CD14-positive monocyte (primary cell): ENCODE results near the gene MAB21L1. TPM values are rescaled to one million over a fixed set of nuclear protein-coding genes. Genes with fewer than 3 reads are reported as not detected.

Source experiments
- DNase-seq, 3 donors: peaks; one replicate each; pipeline ENCODE4 v3.0.0-alpha.2; 2011 to 2022
- H2AFZ ChIP-seq: 2 replicates; pipeline ENCODE4 v1.6.0; 2012; ENCODE audit warnings: mild to moderate bottlenecking, low read depth, low read length, inconsistent platforms; ENCODE audit not compliant: insufficient read depth, poor library complexity, severe bottlenecking
- H3K27ac ChIP-seq, 2 donors: 1 replicate in 1 of 2; 2 replicates in 1 of 2; pipeline ENCODE4 v1.5.1; 2012 to 2013; ENCODE audit warnings: low read length in 2 of 2, control low read depth in 1 of 2, inconsistent platforms in 1 of 2, low read depth in 1 of 2, mild to moderate bottlenecking in 1 of 2
- H3K27me3 ChIP-seq, 2 donors: one replicate each; pipeline versions ENCODE4 v1.6.0 to v1.6.1; 2011 to 2013; ENCODE audit warnings: low read length in 2 of 2; ENCODE audit not compliant: control insufficient read depth in 2 of 2, insufficient read depth in 2 of 2
- H3K36me3 ChIP-seq, 2 donors: replicated peaks in 1 of 2; 1 replicate in 1 of 2; 2 replicates in 1 of 2; pipeline versions ENCODE4 v1.5.1 to v1.6.1; 2012 to 2013; ENCODE audit warnings: low read length in 2 of 2, control low read depth in 1 of 2, inconsistent platforms in 1 of 2, mild to moderate bottlenecking in 1 of 2; ENCODE audit not compliant: insufficient read depth in 2 of 2, control insufficient read depth in 1 of 2
- H3K4me1 ChIP-seq, 2 donors: 1 replicate in 1 of 2; 2 replicates in 1 of 2; pipeline versions ENCODE4 v1.5.1 to v1.6.1; 2012 to 2013; ENCODE audit warnings: low read length in 2 of 2, control low read depth in 1 of 2, inconsistent platforms in 1 of 2, mild to moderate bottlenecking in 1 of 2, moderate library complexity in 1 of 2; ENCODE audit not compliant: insufficient read depth in 2 of 2, control insufficient read depth in 1 of 2
- H3K4me2 ChIP-seq: replicated peaks from 2 replicates; pipeline ENCODE3; 2012; ENCODE audit warnings: low read length, moderate library complexity, mild to moderate bottlenecking; ENCODE audit not compliant: poor library complexity, severe bottlenecking; ENCODE audit errors: extremely low read depth
- H3K4me3 ChIP-seq, 3 experiments: fragments of 200-600 bp in 1 of 3; sonication (generic) in 1 of 3; replicated peaks in 1 of 3; 1 replicate in 2 of 3; 2 replicates in 1 of 3; pipeline ENCODE4 v1.5.1; 2011 to 2013; ENCODE audit warnings: low read length in 3 of 3, mild to moderate bottlenecking in 3 of 3, control low read depth in 2 of 3, low read depth in 2 of 3, inconsistent platforms in 1 of 3, moderate library complexity in 1 of 3
- H3K79me2 ChIP-seq: 2 replicates; pipeline ENCODE4 v1.6.0; 2012; ENCODE audit warnings: mild to moderate bottlenecking, control low read depth, inconsistent platforms, low read length, moderate library complexity; ENCODE audit not compliant: insufficient read depth
- H3K9ac ChIP-seq: 2 replicates; pipeline ENCODE4 v1.6.0; 2017; ENCODE audit warnings: low read length, mild to moderate bottlenecking; ENCODE audit not compliant: insufficient read depth, poor library complexity, severe bottlenecking
- H3K9me3 ChIP-seq, 2 donors: replicated peaks in 1 of 2; 1 replicate in 1 of 2; 2 replicates in 1 of 2; pipeline versions ENCODE4 v1.5.1 to v1.6.1; 2012 to 2013; ENCODE audit warnings: low read length in 2 of 2, control low read depth in 1 of 2; ENCODE audit not compliant: control insufficient read depth in 1 of 2, insufficient read depth in 1 of 2
- H4K20me1 ChIP-seq: 2 replicates; pipeline ENCODE4 v1.6.0; 2012; ENCODE audit warnings: mild to moderate bottlenecking, low read length, control low read depth, moderate library complexity; ENCODE audit not compliant: insufficient read depth
- H3K27ac Mint-ChIP-seq, 7 donors: one replicate each; pipeline ENCODE4 v1.8.0; 2020; ENCODE audit warnings: mild to moderate bottlenecking in 7 of 7, mixed read lengths in 7 of 7, moderate library complexity in 6 of 7, inconsistent platforms in 2 of 7
- H3K27me3 Mint-ChIP-seq, 3 donors: one replicate each; pipeline ENCODE4 v1.8.0; 2021 to 2022; ENCODE audit warnings: low read depth in 3 of 3, mild to moderate bottlenecking in 3 of 3, mixed read lengths in 3 of 3, moderate library complexity in 3 of 3, inconsistent platforms in 1 of 3
- H3K36me3 Mint-ChIP-seq, 2 donors: one replicate each; pipeline ENCODE4 v1.8.0; 2020; ENCODE audit warnings: mixed read lengths in 2 of 2, inconsistent platforms in 1 of 2, mild to moderate bottlenecking in 1 of 2
- H3K4me1 Mint-ChIP-seq: one replicate; pipeline ENCODE4 v1.8.0; 2020; ENCODE audit warnings: mild to moderate bottlenecking, mixed read lengths
- H3K4me3 Mint-ChIP-seq, 2 donors: one replicate each; pipeline ENCODE4 v1.8.0; 2020; ENCODE audit warnings: mild to moderate bottlenecking in 2 of 2, mixed read lengths in 2 of 2, moderate library complexity in 1 of 2
- H3K9me3 Mint-ChIP-seq, 7 donors: one replicate each; pipeline ENCODE4 v1.8.0; 2020 to 2022; ENCODE audit warnings: mixed read lengths in 7 of 7, mild to moderate bottlenecking in 6 of 7, moderate library complexity in 6 of 7, inconsistent platforms in 2 of 7
- WGBS: methylation state at CpG from one replicate; pipeline ENCODE4 v1.1.5; 2013; ENCODE audit warnings: missing lambda C conversion rate; ENCODE audit not compliant: insufficient coverage; 5-methylcytosine and 5-hydroxymethylcytosine counted together
- intact Hi-C, 2 donors: fragments of 100-400 bp; cut with micrococcal nuclease; formaldehyde crosslinking; loops; one replicate each; pipeline versions ENCODE4 v1.15.0 to v1.15.1; 2023
- polyA plus RNA-seq, 3 donors: library from polyadenylated mRNA; depleted of rRNA in 1 of 3; unstranded in 2 of 3; stranded (reverse) in 1 of 3; fragments of 300-500 nt in 2 of 3; fragments of >200 nt in 1 of 3; fragmentation: Illumina TruSeq in 2 of 3; gene quantifications; 1 replicate in 2 of 3; 2 replicates in 1 of 3; pipeline ENCODE4 v1.2.3, GENCODE V29; 2012 to 2021
- TF ChIP-seq, protein P1 (sequence below): fragments of 200-600 bp; IDR thresholded peaks from one replicate; pipeline ENCODE4 v1.8.0; 2022; ENCODE audit warnings: antibody characterized with exemption, mild to moderate bottlenecking

The MAB21L1 gene
- polyA plus RNA-seq, 3 donors, result not detected

DNA sequence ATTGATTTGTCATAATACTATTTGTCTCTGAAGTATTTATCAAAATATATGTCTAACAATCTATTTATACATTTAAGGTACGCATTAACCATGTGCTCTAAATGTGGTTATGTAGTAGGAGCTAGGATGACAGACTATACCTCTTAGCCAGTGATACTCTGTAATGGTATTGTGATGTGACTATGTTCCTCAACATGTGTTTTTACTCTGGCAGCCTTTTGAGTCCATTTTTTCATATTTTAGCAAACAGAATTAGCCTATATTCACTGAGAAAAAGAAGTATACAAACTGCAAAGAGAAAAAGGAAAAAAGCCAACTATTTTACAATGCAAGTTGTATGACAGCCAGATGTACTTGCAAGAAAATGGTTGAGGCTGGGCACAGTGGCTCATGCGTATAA is 26.7 kb downstream of the MAB21L1 start:
- no CpG with 5 or more reads among the region's 2 CpGs for WGBS
- H3K4me3 Mint-ChIP-seq, result no peak overlapping the region
- H3K27ac ChIP-seq, result no peak overlapping the region

DNA sequence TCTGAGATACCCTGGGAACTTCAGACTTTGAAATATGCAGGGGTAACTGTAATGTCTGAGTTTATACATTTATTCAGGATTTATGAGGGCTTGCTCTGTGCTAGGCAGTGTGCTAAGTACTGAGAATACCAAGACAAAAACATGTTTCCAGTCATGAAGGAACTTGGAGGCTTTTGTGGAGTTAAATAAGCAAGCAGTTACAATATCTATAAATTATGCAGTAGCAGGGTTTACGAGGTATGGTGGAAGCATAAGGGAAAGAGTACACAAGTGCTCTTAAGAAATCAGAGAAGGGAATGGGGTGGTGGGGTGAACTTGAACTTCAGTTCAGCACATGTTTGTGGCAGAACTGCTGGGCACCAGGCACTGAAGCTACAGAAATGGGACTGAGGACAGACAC is 28.0 kb downstream of the MAB21L1 start:
- 88% methylated on average over 1 of the region's 1 CpG for WGBS
- no peaks in the 10 kb centered on the region for H3K4me1 ChIP-seq
- no peaks in the 10 kb centered on the region for H3K27me3 Mint-ChIP-seq
- H4K20me1 ChIP-seq, result no peaks in the 10 kb centered on the region
- H3K27me3 ChIP-seq, result no peaks in the 10 kb centered on the region
- no peaks in the 10 kb centered on the region for H3K36me3 Mint-ChIP-seq
- H3K79me2 ChIP-seq, result no peaks in the 10 kb centered on the region
- no peak overlapping the region for H2AFZ ChIP-seq
- no peak overlapping the region for H3K27ac ChIP-seq
- H3K9me3 ChIP-seq, result no peaks in the 10 kb centered on the region
- TF ChIP-seq, protein P1, sequence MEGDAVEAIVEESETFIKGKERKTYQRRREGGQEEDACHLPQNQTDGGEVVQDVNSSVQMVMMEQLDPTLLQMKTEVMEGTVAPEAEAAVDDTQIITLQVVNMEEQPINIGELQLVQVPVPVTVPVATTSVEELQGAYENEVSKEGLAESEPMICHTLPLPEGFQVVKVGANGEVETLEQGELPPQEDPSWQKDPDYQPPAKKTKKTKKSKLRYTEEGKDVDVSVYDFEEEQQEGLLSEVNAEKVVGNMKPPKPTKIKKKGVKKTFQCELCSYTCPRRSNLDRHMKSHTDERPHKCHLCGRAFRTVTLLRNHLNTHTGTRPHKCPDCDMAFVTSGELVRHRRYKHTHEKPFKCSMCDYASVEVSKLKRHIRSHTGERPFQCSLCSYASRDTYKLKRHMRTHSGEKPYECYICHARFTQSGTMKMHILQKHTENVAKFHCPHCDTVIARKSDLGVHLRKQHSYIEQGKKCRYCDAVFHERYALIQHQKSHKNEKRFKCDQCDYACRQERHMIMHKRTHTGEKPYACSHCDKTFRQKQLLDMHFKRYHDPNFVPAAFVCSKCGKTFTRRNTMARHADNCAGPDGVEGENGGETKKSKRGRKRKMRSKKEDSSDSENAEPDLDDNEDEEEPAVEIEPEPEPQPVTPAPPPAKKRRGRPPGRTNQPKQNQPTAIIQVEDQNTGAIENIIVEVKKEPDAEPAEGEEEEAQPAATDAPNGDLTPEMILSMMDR, result no peak
- no peak overlapping the region for H3K27ac Mint-ChIP-seq
- no peak overlapping the region for H3K9ac ChIP-seq
- H3K4me2 ChIP-seq, result no peak overlapping the region
- DNase-seq, result no peak
- no peaks in the 10 kb centered on the region for H3K4me1 Mint-ChIP-seq
- intact Hi-C loops, result no loop called here
- H3K4me3 ChIP-seq, result no peak overlapping the region
- no peak overlapping the region for H3K4me3 Mint-ChIP-seq
- peaks cover 0 to 8% (median 2%) of the 10 kb centered on the region in 7 donors for H3K9me3 Mint-ChIP-seq
- H3K36me3 ChIP-seq, result no peaks in the 10 kb centered on the region

More for the DNA sequence above, 26.7 kb downstream of the MAB21L1 start:
- intact Hi-C loops, result no loop called here
- Mint-ChIP-seq H3K9me3 (peaks cover 0 to 8% (median 2%) of the 10 kb centered on the region in 7 donors), H3K27me3 (no peaks in the 10 kb centered on the region), H3K4me1 (no peaks in the 10 kb centered on the region), H3K36me3 (no peaks in the 10 kb centered on the region), H3K27ac (no peak overlapping the region)
- DNase-seq, result no peak
- Histone ChIP-seq H3K9ac (no peak overlapping the region), H3K9me3 (no peaks in the 10 kb centered on the region), H4K20me1 (no peaks in the 10 kb centered on the region), H3K79me2 (no peaks in the 10 kb centered on the region), H3K36me3 (no peaks in the 10 kb centered on the region), H3K27me3 (no peaks in the 10 kb centered on the region), H2AFZ (no peak overlapping the region), H3K4me2 (no peak overlapping the region), H3K4me1 (no peaks in the 10 kb centered on the region), H3K4me3 (no peak overlapping the region)
- TF ChIP-seq, protein P1, result no peak
